ENCODE measurements around the gene PGBD5. TPM values are rescaled to one million over a fixed set of nuclear protein-coding genes. Genes with fewer than 3 reads are reported as not detected.

Gene PGBD5
- polyA plus RNA-seq, 1 of the 3 experiments (the other 2 are of a cell fraction): 0.15 TPM

DNA sequence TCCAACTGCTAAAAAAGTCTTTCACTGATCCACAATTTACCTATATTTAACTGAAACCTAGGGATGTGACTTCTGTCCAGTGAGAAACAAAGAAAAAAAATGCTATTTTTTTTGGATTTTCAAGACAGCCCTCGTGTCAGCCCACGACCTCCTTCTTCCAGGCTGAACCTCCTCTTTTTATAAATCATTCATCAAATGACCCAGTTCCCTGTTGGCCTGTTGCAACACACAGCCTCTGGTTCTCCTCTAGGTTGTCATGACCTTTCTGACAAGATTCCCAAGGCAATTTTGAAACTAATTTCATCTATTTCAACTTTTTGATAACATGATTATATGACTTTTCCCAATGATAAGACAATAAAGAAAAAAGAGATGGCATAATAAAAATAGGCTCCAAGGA, 74.6 kb downstream of the PGBD5 start:
- TF ChIP-seq FOXM1 (IDR thresholded peaks at IDR 0.05; ENCODE audit: low read depth) (no peak), RXRA (IDR thresholded peaks at IDR 0.05; ENCODE audit: borderline replicate concordance, low read depth) (no peak), EZH2phosphoT487 (IDR thresholded peaks at IDR 0.05; ENCODE audit: borderline replicate concordance, low read depth) (no peak), YY1 (IDR thresholded peaks at IDR 0.05; ENCODE audit: low read depth) (no peak), RAD21 (IDR thresholded peaks at IDR 0.05; ENCODE audit: low read length) (no peak), FOSL2 (IDR thresholded peaks at IDR 0.05; ENCODE audit: borderline replicate concordance, low read depth) (no peak), NFIC (IDR thresholded peaks at IDR 0.05; ENCODE audit: borderline replicate concordance) (no peak), FOXJ3 (CRISPR knock-in tag; IDR thresholded peaks at IDR 0.05) (no peak), GABPA (IDR thresholded peaks at IDR 0.05; ENCODE audit: low read depth) (no peak), SMC3 (IDR thresholded peaks at IDR 0.05; ENCODE audit: low read depth, low read length) (no peak), TAF1 (IDR thresholded peaks at IDR 0.05; ENCODE audit: borderline replicate concordance, low read depth, low read length) (no peak), TEAD4 (IDR thresholded peaks at IDR 0.05; ENCODE audit: borderline replicate concordance, insufficient read depth) (no peak), MXI1 (IDR thresholded peaks at IDR 0.05; ENCODE audit: low read depth, low read length) (no peak), JUND (IDR thresholded peaks at IDR 0.05) (no peak), MEF2A (IDR thresholded peaks at IDR 0.05; ENCODE audit: borderline replicate concordance, low read depth) (no peak)
- TF ChIP-seq, protein P1, sequence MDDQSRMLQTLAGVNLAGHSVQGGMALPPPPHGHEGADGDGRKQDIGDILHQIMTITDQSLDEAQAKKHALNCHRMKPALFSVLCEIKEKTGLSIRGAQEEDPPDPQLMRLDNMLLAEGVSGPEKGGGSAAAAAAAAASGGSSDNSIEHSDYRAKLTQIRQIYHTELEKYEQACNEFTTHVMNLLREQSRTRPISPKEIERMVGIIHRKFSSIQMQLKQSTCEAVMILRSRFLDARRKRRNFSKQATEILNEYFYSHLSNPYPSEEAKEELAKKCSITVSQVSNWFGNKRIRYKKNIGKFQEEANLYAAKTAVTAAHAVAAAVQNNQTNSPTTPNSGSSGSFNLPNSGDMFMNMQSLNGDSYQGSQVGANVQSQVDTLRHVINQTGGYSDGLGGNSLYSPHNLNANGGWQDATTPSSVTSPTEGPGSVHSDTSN (IDR thresholded peaks at IDR 0.05): no peak
- TF ChIP-seq, protein P2, sequence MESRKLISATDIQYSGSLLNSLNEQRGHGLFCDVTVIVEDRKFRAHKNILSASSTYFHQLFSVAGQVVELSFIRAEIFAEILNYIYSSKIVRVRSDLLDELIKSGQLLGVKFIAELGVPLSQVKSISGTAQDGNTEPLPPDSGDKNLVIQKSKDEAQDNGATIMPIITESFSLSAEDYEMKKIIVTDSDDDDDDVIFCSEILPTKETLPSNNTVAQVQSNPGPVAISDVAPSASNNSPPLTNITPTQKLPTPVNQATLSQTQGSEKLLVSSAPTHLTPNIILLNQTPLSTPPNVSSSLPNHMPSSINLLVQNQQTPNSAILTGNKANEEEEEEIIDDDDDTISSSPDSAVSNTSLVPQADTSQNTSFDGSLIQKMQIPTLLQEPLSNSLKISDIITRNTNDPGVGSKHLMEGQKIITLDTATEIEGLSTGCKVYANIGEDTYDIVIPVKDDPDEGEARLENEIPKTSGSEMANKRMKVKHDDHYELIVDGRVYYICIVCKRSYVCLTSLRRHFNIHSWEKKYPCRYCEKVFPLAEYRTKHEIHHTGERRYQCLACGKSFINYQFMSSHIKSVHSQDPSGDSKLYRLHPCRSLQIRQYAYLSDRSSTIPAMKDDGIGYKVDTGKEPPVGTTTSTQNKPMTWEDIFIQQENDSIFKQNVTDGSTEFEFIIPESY (IDR thresholded peaks at IDR 0.05; ENCODE audit: borderline replicate concordance, low read depth): no peak
- TF ChIP-seq, protein P3, sequence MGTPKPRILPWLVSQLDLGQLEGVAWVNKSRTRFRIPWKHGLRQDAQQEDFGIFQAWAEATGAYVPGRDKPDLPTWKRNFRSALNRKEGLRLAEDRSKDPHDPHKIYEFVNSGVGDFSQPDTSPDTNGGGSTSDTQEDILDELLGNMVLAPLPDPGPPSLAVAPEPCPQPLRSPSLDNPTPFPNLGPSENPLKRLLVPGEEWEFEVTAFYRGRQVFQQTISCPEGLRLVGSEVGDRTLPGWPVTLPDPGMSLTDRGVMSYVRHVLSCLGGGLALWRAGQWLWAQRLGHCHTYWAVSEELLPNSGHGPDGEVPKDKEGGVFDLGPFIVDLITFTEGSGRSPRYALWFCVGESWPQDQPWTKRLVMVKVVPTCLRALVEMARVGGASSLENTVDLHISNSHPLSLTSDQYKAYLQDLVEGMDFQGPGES (IDR thresholded peaks at IDR 0.05; ENCODE audit: low read depth, low read length): no peak
- no peaks in the 10 kb centered on the region for H4K20me1 ChIP-seq (ENCODE audit: insufficient read depth)
- 6% methylated on average over 2 of the region's 2 CpGs for WGBS (ENCODE audit: low lambda C conversion rate)
- no peak overlapping the region for H2AFZ ChIP-seq (ENCODE audit: low read depth)
- CTCF ChIA-PET: no interaction called here
- H3K9ac ChIP-seq: no peak overlapping the region
- no peaks in the 10 kb centered on the region; a peak in 1 of 4 replicates for H3K4me1 ChIP-seq (ENCODE audit: control insufficient read depth in 1 of 2, insufficient read depth in 2 of 2, low read depth in 1 of 2, low read length in 1 of 2)
- no peak overlapping the region for H3K4me2 ChIP-seq
- no peaks in the 10 kb centered on the region for H3K79me2 ChIP-seq (ENCODE audit: insufficient read depth)
- no peaks in the 10 kb centered on the region for H3K9me2 ChIP-seq
- no peak overlapping the region for H3K4me3 ChIP-seq (ENCODE audit: low read depth in 2 of 2, low read length in 1 of 2)
- no peak overlapping the region for H3K27ac ChIP-seq (ENCODE audit: low read depth in 2 of 2, low read length in 1 of 2)
- no peaks in the 10 kb centered on the region for H3F3A ChIP-seq (replicated peaks; ENCODE audit: insufficient read depth)
- no peak for DNase-seq
- H3K36me3 ChIP-seq (replicated peaks in 1 of 2; ENCODE audit: control insufficient read depth in 1 of 2, insufficient read depth in 2 of 2, low read length in 1 of 2): no peaks in the 10 kb centered on the region
- H3K27me3 ChIP-seq (ENCODE audit: insufficient read depth): no peaks in the 10 kb centered on the region
- POLR2A ChIA-PET: no interaction called here
- no peaks in the 10 kb centered on the region for H3K9me3 ChIP-seq

All from SK-N-SH (cell line).